Occipital lobe (tissue), 2 donors: ENCODE results near the gene TBXT. TPM values are rescaled to one million over a fixed set of nuclear protein-coding genes. Genes with fewer than 3 reads are reported as not detected.
"Not testable (repeated sequence)": the region's sequence is repeated elsewhere in the genome, so short reads cannot be mapped to it uniquely, and the experiment has no call there.

Experiments
- DNase-seq: peaks from one replicate; lab custom pipeline; 2025; lab: John Stamatoyannopoulos, UW
- total RNA-seq: library from RNA; depleted of rRNA; stranded (reverse); fragments of >200 nt; gene quantifications from one replicate; pipeline ENCODE4 v1.2.3, GENCODE V29; 2014

TBXT gene, protein sequence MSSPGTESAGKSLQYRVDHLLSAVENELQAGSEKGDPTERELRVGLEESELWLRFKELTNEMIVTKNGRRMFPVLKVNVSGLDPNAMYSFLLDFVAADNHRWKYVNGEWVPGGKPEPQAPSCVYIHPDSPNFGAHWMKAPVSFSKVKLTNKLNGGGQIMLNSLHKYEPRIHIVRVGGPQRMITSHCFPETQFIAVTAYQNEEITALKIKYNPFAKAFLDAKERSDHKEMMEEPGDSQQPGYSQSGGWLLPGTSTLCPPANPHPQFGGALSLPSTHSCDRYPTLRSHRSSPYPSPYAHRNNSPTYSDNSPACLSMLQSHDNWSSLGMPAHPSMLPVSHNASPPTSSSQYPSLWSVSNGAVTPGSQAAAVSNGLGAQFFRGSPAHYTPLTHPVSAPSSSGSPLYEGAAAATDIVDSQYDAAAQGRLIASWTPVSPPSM
- not detected for total RNA-seq

DNA sequence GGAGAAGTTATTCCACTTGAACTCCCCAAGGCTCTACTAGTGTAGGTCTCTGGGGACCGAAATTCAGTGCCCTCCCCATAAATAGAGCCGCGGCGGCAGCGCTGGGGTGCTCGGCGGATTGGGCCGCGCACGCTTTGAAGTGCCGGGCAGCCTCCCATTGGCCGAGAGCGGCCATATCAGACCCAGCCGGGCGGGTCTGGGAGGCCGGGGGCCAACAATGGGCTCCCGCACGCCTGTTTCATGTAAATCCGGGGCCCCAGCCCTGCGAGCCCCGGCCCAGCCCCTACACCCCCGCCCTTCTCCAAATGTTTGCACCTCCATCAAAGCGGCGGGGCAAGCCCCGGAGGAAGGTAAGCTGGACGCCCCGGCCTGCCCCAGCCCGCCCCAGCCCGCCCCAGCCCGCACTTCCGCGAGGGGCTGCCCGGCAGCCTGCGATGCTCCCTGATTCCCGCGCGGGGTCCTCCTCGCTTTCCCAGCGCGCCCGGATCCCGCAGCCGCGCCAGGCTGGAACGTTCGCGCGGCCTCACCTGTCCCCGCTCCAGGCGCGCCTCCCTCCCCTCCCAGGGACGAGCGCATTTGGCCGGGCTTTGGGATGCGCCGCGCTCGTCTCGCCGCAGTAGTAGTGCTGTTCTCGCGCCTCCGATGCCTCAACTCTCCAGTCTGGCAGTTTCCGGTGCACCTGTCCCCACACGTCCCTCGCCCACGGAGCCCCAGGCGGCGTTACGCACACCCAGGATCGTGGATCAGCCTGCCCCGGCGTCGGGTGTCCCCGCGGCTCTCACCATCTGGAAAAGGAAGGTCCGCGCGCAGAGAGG, at the start of gene TBXT:
Gene TBXT, minus strand, starts transcription at position 51 of the 815 bp plus-strand sequence. CDS start 260 bp downstream, outside the sequence.
- no peak for DNase-seq

DNA sequence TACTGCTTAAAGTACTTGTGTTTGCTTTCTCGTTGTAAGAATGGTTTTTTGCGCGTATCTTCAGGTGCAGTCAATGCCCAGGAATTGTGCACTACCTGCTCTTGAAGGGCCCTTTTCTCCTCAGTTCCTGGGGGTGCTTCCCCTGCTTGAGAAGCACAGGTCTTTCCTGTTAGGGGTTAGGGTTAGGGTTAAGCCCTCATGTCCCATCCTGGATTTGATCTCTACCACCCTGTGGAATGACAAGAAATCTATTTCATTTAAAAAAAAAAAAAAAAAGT, 39.6 kb upstream of the TBXT start:
- no peak for DNase-seq

DNA sequence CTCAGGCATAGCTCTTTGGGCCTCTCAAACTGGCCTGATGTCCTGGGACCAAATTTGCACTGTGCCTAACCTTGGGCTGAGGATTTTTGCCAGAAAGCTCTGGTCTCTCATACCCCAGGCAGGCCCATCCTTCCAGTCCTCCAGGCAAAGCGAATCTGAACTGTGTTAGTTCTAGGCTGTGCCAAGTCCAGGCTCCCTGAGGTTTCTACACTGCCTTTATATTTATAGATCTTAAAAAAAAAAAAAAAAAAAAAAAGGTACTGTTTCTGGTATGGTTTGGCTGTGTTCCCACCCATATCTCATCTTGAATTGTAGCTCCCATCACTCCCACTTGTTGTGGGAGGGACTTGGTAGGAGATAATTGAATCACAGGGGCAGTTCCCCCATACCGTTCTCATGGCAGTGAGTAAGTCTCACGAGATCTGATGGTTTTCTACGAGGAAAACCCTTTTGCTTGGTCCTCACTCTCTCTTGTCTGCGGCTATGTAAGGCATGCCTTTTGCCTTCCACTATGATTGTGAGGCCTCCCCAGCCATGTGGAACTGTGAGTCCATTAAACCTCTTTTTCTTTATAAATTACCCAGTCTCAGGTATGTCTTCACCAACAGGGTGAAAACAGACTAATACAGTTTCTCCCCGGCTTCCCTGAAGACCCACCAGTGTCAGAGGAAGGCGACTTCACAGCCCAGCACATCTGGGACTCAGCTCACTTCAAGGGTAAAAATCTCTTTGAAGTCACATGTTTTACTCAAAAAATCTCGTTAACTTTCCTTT, 39.0 kb upstream of the TBXT start:
- DNase-seq: no peak

DNA sequence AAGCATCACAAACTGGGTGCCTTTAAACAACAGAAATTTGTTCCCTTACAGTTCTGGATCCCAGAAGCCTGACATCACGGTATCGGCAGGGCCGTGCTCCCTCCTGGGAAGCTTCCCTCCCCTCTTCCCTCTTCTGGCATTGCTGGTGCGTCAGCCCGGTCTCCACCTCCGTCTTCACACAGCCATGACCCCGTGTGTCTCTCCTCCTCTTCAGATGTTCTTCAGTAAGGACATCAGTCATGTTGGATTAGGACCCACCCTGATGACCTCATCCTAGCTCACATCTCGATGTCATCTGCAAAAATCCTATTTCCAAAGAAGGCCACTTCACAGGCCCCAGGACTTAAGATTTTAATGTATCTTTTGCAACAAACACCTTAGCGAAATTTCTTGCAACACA, 38.4 kb upstream of the TBXT start:
- no peak for DNase-seq

DNA sequence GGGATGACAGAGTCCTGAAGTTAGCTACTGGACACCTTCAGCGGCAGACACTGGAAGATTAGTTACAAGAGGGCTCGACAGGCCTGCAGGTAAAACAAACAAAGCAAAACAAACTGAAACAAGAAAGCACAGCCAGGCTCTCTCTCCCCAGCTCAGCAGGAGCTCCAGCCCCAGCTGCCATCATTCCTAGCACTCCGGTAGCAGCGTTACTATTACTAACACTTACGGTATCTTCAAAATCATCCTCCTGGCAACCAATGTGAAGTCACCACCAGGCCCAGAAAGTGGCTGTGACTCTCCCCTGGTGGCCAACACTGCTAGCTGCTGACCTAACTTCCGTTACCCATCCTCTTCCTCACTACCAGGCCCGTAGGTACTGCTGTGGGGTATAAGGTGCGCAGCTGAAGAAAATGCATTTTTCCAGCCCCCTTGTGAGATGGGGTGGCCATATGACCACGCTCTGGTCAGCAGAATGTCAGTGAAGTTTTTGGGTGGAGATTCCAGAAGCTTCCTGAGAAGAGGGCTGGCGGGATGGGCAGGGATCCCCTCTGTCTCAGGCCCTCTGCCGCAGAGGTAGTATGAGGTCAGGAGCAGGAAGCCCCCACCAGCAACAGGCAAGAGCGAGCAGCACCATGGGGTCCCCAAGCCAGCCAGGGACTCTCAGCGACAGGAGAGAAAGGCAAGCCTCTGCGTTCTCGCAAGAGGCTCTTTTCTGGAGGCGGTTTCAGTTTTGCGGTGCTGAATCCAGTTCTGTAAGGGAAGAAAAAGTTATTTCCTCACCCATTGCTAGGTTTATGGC, 37.4 kb upstream of the TBXT start:
- DNase-seq: no peak

DNA sequence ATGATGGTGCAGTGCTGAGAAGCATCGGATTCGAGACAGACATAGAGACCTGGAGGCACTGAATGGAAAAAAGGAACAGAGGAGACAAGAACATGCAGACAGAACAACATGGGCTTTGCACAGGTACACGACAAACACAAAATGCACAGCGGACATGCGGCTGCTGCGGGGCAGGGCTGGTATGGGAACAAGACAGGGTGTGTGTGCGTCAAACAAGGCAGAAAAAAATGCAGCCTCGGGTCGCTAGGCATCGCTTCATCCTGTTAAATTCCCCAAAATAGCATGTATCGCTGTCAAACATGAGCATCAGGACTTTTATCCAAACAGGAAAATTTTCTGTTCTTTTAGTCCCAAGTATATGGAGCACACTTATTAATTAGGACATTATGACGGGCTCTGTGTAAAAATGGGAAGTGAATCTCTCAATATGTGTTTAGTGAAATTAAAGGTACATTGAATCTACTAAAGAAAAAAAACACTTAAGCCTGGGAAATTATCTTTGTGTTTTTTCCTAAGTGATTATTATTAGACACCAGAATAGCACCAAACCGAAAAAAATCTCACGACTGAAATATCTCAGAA, 36.1 kb upstream of the TBXT start:
- DNase-seq: no peak

DNA sequence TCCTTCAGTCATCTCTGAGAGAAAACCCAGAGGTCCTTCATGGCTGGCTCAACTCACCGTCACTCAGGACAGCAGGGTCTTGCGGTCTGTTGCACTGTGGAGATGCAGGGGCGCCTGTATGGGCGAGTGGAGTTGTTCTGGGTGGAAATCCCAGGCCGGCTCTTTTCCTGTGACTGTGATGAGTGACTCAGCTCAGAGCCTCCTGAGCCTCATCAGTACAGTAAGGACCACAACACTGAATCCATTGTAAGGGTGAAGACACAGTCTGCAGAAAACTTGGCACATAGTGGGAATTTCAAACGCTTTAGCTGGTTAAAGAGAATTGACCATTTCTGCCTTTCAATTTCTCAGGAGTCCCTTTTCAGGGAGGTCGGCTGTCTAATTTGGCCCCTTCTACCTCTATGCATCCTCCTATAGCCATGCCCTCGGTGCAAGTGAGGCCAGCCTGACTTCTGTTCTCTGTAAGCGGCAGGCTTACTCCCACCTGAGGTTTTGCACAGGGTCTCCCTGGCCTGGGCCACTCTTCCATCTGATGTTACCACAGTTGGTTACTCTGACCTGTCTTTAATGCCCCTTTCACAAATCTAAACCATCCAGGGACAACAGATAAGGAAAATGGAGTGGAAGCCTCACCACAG, 35.5 kb upstream of the TBXT start:
- no peak for DNase-seq

DNA sequence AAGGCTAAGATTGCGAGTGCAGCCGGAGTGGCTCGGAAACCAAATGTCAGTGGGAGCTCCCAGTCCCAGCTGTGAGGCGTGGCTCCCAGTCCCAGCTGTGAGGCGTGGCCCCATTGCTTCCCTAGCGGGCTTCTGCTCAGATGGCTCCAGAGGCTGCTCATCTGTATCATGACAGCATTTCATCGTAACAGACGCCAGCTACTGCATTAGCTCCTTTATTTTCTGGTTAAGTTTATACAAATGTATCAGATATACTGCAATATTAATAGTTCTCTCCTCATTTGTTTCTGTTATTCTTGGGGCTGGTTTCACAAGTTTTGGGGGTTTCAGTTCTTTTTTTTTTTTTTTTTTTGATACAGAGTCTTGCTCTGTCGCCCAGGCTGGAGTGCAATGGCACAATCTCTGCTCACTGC, 34.7 kb upstream of the TBXT start:
- no peak for DNase-seq

DNA sequence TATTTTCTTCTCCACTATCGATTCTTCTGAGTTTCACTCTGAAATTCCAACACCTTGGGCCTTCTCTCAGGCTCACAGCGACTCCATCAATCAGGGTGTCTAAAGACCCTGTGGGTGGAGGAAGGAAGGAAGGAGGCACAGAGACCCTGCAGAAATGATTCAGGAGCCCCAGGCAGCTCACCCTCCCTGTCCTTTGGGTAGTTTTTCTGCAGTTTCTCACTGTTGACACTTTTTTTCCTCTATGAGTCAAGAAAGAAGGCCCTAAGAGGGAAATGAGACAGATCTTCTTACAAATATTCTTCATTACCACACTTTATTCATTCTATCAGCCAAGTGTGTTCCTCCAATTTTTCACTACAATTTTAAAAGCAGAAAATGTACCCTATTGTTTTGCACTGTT, 34.2 kb upstream of the TBXT start:
- no peak for DNase-seq

DNA sequence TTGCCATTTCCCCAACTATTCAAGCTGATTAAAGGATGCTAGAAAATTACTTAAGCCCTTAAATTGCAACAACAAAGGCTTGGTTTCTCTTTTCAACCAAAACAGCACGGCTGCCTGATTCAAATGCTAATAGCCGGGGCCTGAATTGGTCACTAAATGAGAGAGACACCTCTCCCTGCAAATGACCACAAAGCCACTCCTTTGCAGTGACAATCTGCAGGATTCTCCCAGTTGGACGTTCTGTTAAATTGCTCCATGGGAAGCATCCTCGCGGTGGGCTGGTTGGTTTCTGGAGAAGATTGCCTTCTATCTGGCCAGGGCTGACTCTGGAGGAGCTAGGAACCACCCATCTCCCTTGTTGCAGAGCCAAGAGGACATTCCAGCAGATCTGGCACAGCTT, 29.7 kb upstream of the TBXT start:
- no peak for DNase-seq

DNA sequence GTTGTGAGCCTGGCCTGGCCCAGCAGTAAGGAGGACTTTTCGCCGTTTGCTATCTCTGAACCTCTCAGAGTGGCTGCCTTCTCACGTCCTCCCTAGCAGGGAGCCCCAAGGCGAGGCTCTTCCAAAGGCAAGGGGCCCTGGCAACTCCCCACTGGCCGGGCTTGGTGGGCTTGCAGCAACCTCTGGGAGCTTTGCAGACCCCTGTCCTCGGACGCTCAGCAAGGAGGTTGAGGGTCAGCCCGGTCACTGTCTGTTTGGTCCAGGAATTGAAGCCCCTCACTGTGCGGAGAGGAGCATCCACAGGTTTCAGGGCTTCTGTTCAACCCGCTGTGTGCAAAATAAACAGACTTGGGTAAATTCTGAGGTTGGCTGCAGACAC, 28.2 kb upstream of the TBXT start:
- DNase-seq: no peak

DNA sequence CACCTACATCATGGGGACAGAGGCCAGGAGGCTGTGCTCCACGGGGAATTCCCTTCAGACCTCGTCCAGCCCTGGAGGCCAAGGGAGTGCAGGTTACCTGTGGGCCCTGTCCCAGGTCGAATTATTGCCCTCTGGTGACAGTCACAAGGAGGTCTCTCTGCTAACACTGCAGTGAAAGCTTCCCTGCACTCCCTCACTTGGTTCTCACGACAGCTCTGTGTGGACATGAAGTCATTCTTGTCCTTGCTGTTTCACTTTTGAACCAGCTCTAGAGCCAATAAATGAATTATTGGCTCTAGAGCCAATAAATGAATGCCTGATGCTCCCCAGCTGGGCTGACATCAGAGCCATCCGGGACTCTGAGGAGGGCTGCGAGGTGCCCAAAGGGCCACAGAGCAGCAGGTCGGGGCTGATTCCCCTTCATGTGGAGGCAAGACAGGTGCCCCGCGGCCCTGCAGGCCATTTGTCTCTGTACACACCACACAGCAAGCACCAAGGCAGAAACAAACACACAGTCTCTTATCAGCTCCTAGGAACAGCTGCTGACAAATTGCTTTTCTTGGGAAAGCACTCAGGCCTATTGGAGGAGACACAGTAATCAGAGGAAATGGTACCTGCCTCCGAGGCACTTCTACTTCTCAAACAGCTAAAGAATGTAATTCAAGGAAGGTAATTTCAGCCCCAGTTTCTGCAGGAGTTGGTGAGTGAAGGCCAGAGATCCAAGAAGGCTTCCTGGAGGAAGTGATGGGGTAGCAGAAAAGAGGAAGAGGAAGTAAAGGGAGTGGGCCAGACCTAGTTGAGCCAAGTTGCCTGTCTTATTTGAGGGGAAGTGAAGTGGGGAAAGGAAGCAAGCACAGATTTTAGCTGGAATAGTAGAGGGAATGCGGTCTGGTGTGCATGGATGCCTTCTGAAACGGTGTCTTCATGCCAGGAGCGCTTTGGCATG, 27.5 kb upstream of the TBXT start:
- no peak for DNase-seq

DNA sequence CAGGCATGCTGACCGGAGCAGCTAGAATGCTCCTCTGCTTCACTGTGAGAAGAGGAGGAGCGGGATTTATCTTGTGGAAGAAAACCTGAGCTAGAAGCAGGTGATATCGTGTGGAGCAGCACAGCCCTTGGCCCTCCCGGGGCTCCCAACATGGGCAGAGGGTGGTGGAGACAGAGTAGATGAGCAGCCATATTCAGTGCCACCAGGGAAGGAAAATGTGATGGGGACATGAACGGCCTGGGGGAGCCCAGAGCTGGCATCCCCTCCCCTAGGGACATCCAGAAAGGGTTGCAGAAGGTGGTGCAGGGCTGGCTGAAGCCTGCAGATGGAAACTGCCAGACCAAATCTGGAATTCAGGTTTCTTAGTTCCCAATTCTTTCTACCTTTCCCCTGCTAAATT, 24.9 kb upstream of the TBXT start:
- DNase-seq: no peak

DNA sequence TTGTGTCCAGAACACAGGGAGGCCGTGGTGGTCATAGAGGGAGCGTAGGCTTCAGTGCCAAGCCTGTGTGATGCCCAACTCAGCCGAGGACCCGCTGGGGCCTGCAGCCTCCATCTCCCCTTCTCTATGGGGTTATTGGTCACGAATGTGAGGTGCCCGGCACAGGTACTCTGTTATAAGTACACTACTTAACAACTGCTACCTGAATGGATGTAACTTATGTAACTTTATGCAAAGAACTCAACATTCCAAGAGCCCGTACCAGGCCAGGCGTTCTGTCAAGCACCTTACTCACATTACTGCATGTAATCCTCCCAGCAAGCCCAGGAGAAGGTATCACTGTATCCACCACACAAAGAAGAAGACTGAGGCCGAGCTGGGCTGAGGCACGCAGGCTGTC, 24.5 kb upstream of the TBXT start:
- DNase-seq: no peak

DNA sequence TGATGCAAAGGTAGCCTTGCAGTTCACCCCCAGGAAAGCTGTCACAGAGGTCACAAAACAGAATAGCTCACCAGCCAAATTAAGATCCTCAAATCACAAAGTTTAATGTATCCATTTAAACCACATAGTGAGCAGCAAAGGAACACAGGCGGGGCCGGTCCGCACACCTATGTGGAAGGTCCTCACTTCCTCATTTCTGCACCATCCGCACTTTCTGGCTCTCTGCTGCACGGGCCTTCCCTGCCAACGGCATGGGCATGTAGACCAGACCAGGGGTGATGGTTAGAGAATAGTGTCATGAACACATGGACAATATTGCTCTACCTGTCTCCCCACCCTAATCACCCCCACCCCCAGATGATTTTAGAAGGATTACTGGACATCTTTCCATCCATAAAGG, 12.1 kb upstream of the TBXT start:
- DNase-seq: no peak

DNA sequence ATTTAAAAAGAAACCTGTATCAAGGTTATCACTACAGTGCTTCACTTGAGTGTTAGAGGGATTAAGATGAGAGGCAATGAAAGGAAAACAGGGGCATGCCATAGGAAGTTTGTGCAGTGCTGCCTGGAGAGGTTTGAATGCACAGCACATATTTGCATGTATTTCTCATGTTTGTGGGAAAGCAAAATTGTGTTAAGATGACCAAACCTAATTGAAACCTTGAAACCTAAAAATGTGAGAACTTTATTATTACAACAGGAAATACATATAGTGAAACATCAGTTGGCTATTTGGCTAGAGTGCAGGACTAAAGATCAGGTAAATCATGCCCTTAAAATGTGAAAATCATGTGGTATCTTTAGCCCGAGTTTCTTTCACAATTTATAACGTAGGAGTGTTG, 8.5 kb upstream of the TBXT start:
- no peak for DNase-seq

DNA sequence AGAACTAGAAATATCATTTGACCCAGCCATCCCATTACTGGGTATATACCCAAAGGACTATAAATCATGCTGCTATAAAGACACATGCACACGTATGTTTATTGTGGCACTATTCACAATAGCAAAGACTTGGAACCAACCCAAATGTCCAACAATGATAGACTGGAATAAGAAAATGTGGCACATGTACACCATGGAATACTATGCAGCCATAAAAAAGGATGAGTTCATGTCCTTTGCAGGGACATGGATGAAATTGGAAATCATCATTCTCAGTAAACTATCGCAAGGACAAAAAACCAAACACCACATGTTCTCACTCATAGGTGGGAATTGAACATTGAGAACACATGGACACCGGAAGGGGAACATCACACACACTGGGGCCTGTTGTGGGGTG, 7.4 kb upstream of the TBXT start:
- DNase-seq: not testable (repeated sequence)

DNA sequence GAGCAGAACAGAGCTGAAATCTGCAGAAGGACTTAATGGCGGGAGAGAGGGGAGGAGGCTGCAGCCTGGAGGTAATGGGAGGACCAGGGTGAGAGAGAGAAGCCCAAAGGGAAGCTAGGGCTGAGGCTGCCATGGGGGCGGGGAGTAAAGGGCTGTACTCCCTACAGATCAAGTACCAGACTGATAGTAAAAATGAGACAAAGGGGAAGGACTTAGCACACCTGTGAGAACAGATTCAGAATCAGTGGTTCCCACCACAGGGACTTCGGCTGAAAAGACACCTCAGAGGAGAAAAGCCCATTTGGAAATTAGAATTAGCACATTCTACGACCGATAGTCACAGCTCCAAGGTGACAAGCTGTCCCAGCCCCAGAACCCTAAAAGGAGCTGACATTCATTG, 6.4 kb upstream of the TBXT start:
- DNase-seq: no peak

DNA sequence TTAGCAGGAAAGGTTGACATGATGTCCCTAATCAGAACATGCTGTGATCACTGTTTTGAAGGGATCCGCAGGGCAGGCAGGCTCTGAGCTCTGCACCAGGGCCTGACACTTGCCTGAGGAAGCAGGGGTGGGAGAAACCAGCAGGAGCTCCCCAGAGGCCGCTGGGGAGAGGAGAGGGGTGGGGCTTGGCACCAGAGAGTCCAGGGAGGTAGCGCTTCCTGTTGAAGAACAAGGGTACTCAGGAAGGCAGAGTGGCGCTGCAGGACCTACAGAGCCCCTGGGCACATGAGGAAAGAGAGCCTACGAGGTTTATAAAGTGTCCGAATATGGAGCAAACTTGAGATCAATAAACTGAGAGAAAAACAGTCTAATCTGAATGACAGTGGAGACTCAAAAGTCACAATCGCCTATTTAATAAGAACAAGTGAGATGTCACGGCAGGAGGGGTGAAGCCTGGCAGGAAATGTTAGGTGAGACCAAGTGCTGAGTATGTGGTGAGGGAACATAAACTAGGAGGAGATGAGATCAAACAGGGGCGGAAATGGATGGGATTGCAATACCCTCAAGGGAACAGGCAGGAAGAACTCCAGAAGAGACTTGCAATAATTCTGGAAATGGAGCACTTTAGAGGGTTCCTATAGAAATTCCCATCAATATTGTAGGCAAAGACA, 5.8 kb upstream of the TBXT start:
- DNase-seq: no peak
